HepG2 (cell line): ENCODE data around the gene RPL27A. TPM values are rescaled to one million over a fixed set of nuclear protein-coding genes. Genes with fewer than 3 reads are reported as not detected.

Source experiments
- AHR ChIP-seq: IDR thresholded peaks from 2 replicates; pipeline ENCODE4 v1.6.1; 2018; ENCODE audit warnings: missing genetic modification reagents, missing compliant biosample characterization
- KMT2A ChIP-seq: sonication (generic); formaldehyde crosslinking; IDR thresholded peaks from 2 replicates; pipeline ENCODE4 v1.4.0; 2020; ENCODE audit warnings: missing genetic modification reagents
- KMT2B ChIP-seq: IDR thresholded peaks from 2 replicates; pipeline ENCODE4 v1.6.1; 2016; ENCODE audit warnings: missing genetic modification reagents, missing compliant biosample characterization
- MATR3 ChIP-seq: sonication (generic); formaldehyde crosslinking; IDR thresholded peaks from 2 replicates; pipeline ENCODE4 v1.4.0; 2020; ENCODE audit warnings: missing genetic modification reagents
- RORA ChIP-seq: sonication (generic); formaldehyde crosslinking; IDR thresholded peaks from 2 replicates; pipeline ENCODE4 v1.5.0; 2020; ENCODE audit warnings: mild to moderate bottlenecking, missing genetic modification reagents, moderate library complexity
- SPEN ChIP-seq: sonication (generic); formaldehyde crosslinking; IDR thresholded peaks from 2 replicates; pipeline ENCODE4 v1.5.1; 2020; ENCODE audit warnings: low read depth, mild to moderate bottlenecking, missing genetic modification reagents
- ZNF549 ChIP-seq: sonication (generic); formaldehyde crosslinking; IDR thresholded peaks from 2 replicates; pipeline ENCODE4 v1.5.0; 2020; ENCODE audit warnings: missing genetic modification reagents
- ZNF552 ChIP-seq: sonication (generic); formaldehyde crosslinking; IDR thresholded peaks from 2 replicates; pipeline ENCODE4 v1.9.0; 2022; ENCODE audit warnings: missing genetic modification reagents, mild to moderate bottlenecking, borderline replicate concordance
- ZNF749 ChIP-seq: sonication (generic); formaldehyde crosslinking; IDR thresholded peaks from 2 replicates; pipeline ENCODE4 v1.8.0; 2022; ENCODE audit warnings: mild to moderate bottlenecking, missing genetic modification reagents, moderate library complexity, borderline replicate concordance
- polyA plus RNA-seq, 8 experiments: library from polyadenylated mRNA; depleted of rRNA in 3 of 8; stranded (reverse) in 7 of 8; unstranded in 1 of 8; fragments of >200 nt; fragmentation: Illumina TruSeq in 4 of 8; extraction: Trizol in 4 of 8; gene quantifications; 2 replicates each; pipeline versions ENCODE4 v1.2.1 to v1.2.3, GENCODE V29; 2011 to 2016; ENCODE audit warnings: low read depth in 4 of 8, missing spikeins in 1 of 8, mixed read lengths in 1 of 8; ENCODE audit not compliant: insufficient read depth in 1 of 8
- total RNA-seq, 5 experiments: library from RNA; depleted of rRNA; stranded (reverse); fragments of >200 nt; fragmentation: Illumina TruSeq; extraction: Trizol; gene quantifications; 2 replicates each; pipeline ENCODE4 v1.2.3, GENCODE V29; 2016; ENCODE audit warnings: low read depth in 1 of 5
- TF ChIP-seq, protein P1 (sequence below): sonication (generic); formaldehyde crosslinking; IDR thresholded peaks from 2 replicates; pipeline ENCODE4 v1.4.0; 2020; ENCODE audit warnings: missing genetic modification reagents
- TF ChIP-seq, protein P2 (sequence below): sonication (generic); formaldehyde crosslinking; conservative IDR thresholded peaks from 2 replicates; pipeline ENCODE4 v1.4.0; 2020; ENCODE audit warnings: mild to moderate bottlenecking, missing genetic modification reagents, moderate library complexity
- TF ChIP-seq, protein P3 (sequence below), 2 experiments: fragments of 450-650 bp in 1 of 2; sonication (generic) in 1 of 2; formaldehyde crosslinking in 1 of 2; IDR thresholded peaks; 2 replicates each; pipeline versions ENCODE4 v1.6.1 to v1.8.0; 2016 to 2022; ENCODE audit warnings: antibody characterized with exemption in 1 of 2, mild to moderate bottlenecking in 1 of 2, missing genetic modification reagents in 1 of 2
- TF ChIP-seq, protein P4 (sequence below): sonication (generic); formaldehyde crosslinking; IDR thresholded peaks from 2 replicates; pipeline ENCODE4 v1.9.0; 2021; ENCODE audit warnings: missing genetic modification reagents, borderline replicate concordance

RPL27A gene
- total and polyA plus RNA-seq, 2 of the 13 experiments (the other 11 are each of a cell fraction or from before 2014, with no cell fraction given) = 1,531 to 2,153 TPM

DNA sequence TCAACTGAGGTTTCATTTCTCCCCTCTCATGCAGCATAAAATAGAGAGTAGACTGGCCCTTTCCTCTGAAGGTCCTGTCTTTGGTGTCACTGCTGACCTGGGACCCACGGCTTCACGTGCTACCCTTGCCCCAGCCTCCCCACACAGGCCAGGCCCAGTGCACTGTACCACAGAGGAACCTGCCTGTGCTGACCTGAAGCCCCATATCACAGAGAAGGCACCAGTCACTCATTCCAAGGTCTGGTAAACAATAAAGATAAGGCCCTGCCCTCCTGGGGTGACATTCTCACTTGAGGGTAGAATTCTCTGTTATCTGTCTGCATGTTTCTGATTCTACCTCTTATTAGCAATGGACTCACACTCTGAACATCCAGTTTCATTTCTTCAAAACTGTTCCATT lies 51.3 kb downstream of the RPL27A start (continued):
- TF ChIP-seq, protein P1, sequence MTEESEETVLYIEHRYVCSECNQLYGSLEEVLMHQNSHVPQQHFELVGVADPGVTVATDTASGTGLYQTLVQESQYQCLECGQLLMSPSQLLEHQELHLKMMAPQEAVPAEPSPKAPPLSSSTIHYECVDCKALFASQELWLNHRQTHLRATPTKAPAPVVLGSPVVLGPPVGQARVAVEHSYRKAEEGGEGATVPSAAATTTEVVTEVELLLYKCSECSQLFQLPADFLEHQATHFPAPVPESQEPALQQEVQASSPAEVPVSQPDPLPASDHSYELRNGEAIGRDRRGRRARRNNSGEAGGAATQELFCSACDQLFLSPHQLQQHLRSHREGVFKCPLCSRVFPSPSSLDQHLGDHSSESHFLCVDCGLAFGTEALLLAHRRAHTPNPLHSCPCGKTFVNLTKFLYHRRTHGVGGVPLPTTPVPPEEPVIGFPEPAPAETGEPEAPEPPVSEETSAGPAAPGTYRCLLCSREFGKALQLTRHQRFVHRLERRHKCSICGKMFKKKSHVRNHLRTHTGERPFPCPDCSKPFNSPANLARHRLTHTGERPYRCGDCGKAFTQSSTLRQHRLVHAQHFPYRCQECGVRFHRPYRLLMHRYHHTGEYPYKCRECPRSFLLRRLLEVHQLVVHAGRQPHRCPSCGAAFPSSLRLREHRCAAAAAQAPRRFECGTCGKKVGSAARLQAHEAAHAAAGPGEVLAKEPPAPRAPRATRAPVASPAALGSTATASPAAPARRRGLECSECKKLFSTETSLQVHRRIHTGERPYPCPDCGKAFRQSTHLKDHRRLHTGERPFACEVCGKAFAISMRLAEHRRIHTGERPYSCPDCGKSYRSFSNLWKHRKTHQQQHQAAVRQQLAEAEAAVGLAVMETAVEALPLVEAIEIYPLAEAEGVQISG (CRISPR knock-in tag) = no peak
- TF ChIP-seq ZNF749 (CRISPR knock-in tag) = no peak
- TF ChIP-seq KMT2B (CRISPR knock-in tag) = no peak
- TF ChIP-seq ZNF549 (CRISPR knock-in tag) = no peak
- TF ChIP-seq, protein P2, sequence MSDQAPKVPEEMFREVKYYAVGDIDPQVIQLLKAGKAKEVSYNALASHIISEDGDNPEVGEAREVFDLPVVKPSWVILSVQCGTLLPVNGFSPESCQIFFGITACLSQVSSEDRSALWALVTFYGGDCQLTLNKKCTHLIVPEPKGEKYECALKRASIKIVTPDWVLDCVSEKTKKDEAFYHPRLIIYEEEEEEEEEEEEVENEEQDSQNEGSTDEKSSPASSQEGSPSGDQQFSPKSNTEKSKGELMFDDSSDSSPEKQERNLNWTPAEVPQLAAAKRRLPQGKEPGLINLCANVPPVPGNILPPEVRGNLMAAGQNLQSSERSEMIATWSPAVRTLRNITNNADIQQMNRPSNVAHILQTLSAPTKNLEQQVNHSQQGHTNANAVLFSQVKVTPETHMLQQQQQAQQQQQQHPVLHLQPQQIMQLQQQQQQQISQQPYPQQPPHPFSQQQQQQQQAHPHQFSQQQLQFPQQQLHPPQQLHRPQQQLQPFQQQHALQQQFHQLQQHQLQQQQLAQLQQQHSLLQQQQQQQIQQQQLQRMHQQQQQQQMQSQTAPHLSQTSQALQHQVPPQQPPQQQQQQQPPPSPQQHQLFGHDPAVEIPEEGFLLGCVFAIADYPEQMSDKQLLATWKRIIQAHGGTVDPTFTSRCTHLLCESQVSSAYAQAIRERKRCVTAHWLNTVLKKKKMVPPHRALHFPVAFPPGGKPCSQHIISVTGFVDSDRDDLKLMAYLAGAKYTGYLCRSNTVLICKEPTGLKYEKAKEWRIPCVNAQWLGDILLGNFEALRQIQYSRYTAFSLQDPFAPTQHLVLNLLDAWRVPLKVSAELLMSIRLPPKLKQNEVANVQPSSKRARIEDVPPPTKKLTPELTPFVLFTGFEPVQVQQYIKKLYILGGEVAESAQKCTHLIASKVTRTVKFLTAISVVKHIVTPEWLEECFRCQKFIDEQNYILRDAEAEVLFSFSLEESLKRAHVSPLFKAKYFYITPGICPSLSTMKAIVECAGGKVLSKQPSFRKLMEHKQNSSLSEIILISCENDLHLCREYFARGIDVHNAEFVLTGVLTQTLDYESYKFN (CRISPR knock-in tag) = peak; percentile 47; the same call in 1 of the 2 replicates
- TF ChIP-seq ZNF552 = no peak
- no peak for TF ChIP-seq SPEN
- TF ChIP-seq, protein P3, sequence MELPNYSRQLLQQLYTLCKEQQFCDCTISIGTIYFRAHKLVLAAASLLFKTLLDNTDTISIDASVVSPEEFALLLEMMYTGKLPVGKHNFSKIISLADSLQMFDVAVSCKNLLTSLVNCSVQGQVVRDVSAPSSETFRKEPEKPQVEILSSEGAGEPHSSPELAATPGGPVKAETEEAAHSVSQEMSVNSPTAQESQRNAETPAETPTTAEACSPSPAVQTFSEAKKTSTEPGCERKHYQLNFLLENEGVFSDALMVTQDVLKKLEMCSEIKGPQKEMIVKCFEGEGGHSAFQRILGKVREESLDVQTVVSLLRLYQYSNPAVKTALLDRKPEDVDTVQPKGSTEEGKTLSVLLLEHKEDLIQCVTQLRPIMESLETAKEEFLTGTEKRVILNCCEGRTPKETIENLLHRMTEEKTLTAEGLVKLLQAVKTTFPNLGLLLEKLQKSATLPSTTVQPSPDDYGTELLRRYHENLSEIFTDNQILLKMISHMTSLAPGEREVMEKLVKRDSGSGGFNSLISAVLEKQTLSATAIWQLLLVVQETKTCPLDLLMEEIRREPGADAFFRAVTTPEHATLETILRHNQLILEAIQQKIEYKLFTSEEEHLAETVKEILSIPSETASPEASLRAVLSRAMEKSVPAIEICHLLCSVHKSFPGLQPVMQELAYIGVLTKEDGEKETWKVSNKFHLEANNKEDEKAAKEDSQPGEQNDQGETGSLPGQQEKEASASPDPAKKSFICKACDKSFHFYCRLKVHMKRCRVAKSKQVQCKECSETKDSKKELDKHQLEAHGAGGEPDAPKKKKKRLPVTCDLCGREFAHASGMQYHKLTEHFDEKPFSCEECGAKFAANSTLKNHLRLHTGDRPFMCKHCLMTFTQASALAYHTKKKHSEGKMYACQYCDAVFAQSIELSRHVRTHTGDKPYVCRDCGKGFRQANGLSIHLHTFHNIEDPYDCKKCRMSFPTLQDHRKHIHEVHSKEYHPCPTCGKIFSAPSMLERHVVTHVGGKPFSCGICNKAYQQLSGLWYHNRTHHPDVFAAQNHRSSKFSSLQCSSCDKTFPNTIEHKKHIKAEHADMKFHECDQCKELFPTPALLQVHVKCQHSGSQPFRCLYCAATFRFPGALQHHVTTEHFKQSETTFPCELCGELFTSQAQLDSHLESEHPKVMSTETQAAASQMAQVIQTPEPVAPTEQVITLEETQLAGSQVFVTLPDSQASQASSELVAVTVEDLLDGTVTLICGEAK (IDR thresholded peaks at IDR 0.05) = no peak
- TF ChIP-seq, protein P3 (CRISPR knock-in tag; IDR thresholded peaks at IDR 0.05) = no peak
- TF ChIP-seq KMT2A (CRISPR knock-in tag) = no peak
- TF ChIP-seq, protein P4, sequence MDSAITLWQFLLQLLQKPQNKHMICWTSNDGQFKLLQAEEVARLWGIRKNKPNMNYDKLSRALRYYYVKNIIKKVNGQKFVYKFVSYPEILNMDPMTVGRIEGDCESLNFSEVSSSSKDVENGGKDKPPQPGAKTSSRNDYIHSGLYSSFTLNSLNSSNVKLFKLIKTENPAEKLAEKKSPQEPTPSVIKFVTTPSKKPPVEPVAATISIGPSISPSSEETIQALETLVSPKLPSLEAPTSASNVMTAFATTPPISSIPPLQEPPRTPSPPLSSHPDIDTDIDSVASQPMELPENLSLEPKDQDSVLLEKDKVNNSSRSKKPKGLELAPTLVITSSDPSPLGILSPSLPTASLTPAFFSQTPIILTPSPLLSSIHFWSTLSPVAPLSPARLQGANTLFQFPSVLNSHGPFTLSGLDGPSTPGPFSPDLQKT (CRISPR knock-in tag) = no peak
- no peak for TF ChIP-seq RORA (CRISPR knock-in tag)
- no peak for TF ChIP-seq AHR (CRISPR knock-in tag)
- TF ChIP-seq MATR3 (CRISPR knock-in tag) = no peak
